ENCODE data around the gene EMILIN2.

EMILIN2 gene

DNA sequence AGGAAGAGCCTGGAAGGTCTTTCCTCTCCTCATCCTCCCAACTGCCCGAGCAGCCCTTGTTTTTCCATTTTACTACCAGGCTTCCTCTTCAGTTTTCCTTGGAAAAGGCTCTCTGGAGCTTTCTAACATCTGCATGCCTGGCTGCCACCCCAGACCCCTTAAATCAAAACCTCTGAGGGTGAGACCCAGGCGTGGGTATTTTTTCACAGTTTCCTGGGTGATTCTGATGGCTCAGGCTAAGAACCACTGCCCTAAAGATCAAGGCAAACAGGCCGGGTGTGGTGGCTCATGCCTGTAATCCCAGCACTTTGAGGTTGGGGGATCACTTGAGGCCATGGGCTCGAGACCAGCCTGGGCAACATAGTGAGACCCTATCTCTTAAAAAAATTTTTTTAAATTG lies 35.4 kb downstream of the EMILIN2 start:
- Histone ChIP-seq H3K9ac (ENCODE audit: low read length) (no peak overlapping the region), H3K36me3 (ENCODE audit: control insufficient read depth, insufficient read depth, low read length) (no peaks in the 10 kb centered on the region), H3K4me3 (ENCODE audit: low read length) (no peak overlapping the region), H3K9me3 (ENCODE audit: control insufficient read depth, low read length) (no peaks in the 10 kb centered on the region), H3K4me1 (ENCODE audit: control insufficient read depth, insufficient read depth, low read length) (no peaks in the 10 kb centered on the region), H3K27me3 (ENCODE audit: control insufficient read depth, insufficient read depth, low read length) (no peaks in the 10 kb centered on the region)

DNA sequence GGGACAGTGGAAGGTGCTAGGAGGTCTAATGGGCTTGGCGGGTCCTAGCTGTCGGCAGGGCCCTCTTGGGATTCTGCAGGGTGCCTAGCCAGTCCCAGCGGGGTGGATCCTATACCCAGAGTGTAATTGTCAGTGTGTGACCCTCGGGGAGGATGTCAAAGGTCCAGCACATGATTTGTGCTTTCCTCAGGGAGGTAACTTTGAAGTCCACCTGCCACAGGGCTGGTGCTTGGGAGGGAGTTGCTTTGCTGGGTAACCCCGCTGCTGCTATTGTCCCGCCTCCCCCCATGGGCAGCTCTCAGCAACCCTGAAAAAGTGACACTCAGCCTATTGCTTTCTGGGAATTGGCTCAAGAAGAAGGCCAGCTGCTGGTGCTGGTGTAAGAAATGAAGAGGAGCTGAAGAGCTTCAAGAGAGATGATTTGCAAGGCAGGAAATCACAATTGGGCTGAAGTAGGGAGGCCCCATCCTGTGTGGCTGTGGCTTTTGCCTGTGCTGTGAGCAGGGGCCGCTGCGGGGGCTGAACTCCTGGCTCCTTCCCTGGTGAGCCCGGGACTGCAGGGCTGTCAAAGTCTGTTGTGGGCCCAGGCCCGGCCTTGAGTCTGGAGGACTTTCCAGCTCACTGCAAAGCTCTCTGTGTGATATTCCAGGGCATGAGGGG lies 36.4 kb downstream of the EMILIN2 start:
- Histone ChIP-seq H3K36me3 (ENCODE audit: control insufficient read depth, insufficient read depth, low read length) (no peaks in the 10 kb centered on the region), H3K27me3 (ENCODE audit: control insufficient read depth, insufficient read depth, low read length) (no peaks in the 10 kb centered on the region), H3K4me1 (ENCODE audit: control insufficient read depth, insufficient read depth, low read length) (no peaks in the 10 kb centered on the region), H3K9ac (ENCODE audit: low read length) (no peak overlapping the region), H3K4me3 (ENCODE audit: low read length) (no peak overlapping the region), H3K9me3 (ENCODE audit: control insufficient read depth, low read length) (no peaks in the 10 kb centered on the region)

- Histone ChIP-seq H3K36me3 (ENCODE audit: control insufficient read depth, insufficient read depth, low read length) (no peaks in the 10 kb centered on the region), H3K9ac (ENCODE audit: low read length) (no peak overlapping the region), H3K4me1 (ENCODE audit: control insufficient read depth, insufficient read depth, low read length) (no peaks in the 10 kb centered on the region), H3K9me3 (ENCODE audit: control insufficient read depth, low read length) (no peaks in the 10 kb centered on the region), H3K4me3 (ENCODE audit: low read length) (no peak overlapping the region), H3K27me3 (ENCODE audit: control insufficient read depth, insufficient read depth, low read length) (no peaks in the 10 kb centered on the region)
Measured at GRCh38 chr18:2884706-2885285, 38.0 kb downstream of the EMILIN2 start.

- H3K27me3 ChIP-seq (ENCODE audit: control insufficient read depth, insufficient read depth, low read length): no peaks in the 10 kb centered on the region
- no peak overlapping the region for H3K4me3 ChIP-seq (ENCODE audit: low read length)
- no peak overlapping the region for H3K9ac ChIP-seq (ENCODE audit: low read length)
- H3K36me3 ChIP-seq (ENCODE audit: control insufficient read depth, insufficient read depth, low read length): no peaks in the 10 kb centered on the region
- H3K4me1 ChIP-seq (ENCODE audit: control insufficient read depth, insufficient read depth, low read length): no peaks in the 10 kb centered on the region
- no peaks in the 10 kb centered on the region for H3K9me3 ChIP-seq (ENCODE audit: control insufficient read depth, low read length)
Measured at GRCh38 chr18:2887470-2887869, 40.7 kb downstream of the EMILIN2 start.

DNA sequence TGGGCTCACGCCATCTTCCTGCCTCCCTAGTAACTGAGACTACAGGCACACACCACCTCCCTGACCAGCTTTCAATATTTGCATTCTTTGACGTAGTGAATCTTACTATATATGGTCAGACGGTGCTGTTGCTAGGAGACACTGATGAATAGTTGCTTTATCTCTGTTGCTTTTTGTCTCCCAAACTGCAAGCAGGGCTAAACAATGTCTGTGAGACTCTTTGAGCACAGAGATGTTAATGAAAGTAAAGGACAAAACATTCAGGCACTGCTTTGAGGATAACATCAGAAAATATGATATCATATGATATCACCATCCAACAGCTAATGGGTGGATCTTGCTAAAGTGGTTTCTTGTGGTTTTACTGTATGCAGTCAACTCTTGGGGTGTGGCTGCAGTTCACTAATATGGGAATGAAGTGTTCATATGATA lies 43.0 kb downstream of the EMILIN2 start:
- Histone ChIP-seq H3K36me3 (ENCODE audit: control insufficient read depth, insufficient read depth, low read length) (no peaks in the 10 kb centered on the region), H3K4me3 (ENCODE audit: low read length) (no peak overlapping the region), H3K27me3 (ENCODE audit: control insufficient read depth, insufficient read depth, low read length) (no peaks in the 10 kb centered on the region), H3K4me1 (ENCODE audit: control insufficient read depth, insufficient read depth, low read length) (no peaks in the 10 kb centered on the region), H3K9ac (ENCODE audit: low read length) (no peak overlapping the region), H3K9me3 (ENCODE audit: control insufficient read depth, low read length) (no peaks in the 10 kb centered on the region)

DNA sequence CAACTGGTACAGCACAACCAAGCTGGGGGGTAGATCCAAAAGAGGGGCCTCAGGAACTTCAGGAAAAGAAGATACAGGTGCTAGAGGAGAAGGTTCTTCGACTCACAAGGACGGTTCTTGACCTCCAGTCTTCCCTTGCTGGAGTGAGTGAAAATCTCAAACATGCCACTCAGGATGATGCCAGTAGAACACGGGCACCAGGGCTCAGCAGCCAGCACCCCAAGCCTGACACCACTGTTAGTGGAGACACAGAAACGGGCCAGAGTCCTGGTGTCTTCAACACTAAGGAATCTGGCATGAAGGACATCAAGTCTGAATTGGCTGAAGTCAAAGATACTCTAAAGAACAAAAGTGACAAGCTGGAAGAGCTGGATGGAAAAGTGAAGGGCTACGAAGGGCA lies 43.8 kb downstream of the EMILIN2 start:
- Histone ChIP-seq H3K9ac (ENCODE audit: low read length) (no peak overlapping the region), H3K4me1 (ENCODE audit: control insufficient read depth, insufficient read depth, low read length) (no peaks in the 10 kb centered on the region), H3K36me3 (ENCODE audit: control insufficient read depth, insufficient read depth, low read length) (no peaks in the 10 kb centered on the region), H3K4me3 (ENCODE audit: low read length) (no peak overlapping the region), H3K27me3 (ENCODE audit: control insufficient read depth, insufficient read depth, low read length) (no peaks in the 10 kb centered on the region), H3K9me3 (ENCODE audit: control insufficient read depth, low read length) (no peaks in the 10 kb centered on the region)

GRCh38 chr18:2891526-2892431 lies 45.0 kb downstream of the EMILIN2 start:
- Histone ChIP-seq H3K4me1 (ENCODE audit: control insufficient read depth, insufficient read depth, low read length) (no peaks in the 10 kb centered on the region), H3K9me3 (ENCODE audit: control insufficient read depth, low read length) (no peaks in the 10 kb centered on the region), H3K27me3 (ENCODE audit: control insufficient read depth, insufficient read depth, low read length) (no peaks in the 10 kb centered on the region), H3K9ac (ENCODE audit: low read length) (no peak overlapping the region), H3K36me3 (ENCODE audit: control insufficient read depth, insufficient read depth, low read length) (no peaks in the 10 kb centered on the region), H3K4me3 (ENCODE audit: low read length) (no peak overlapping the region)

DNA sequence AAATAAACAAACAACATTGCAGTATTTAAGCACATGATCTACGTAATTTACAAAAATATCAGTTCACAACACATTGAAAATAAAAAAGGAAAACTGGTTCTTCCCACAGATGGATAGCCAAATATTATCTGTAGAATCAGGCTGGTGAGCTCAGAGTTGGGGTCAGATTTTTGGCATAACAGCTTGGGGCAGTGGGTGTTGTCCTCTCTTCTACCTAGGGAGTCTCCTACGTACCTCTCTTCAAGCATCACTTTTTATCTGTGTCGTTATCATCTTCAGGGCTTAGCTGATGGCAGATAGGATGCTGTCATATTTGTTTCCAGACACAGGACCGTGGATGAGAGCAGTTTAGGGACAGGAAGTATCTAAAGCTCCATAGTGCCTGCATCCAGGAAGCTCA lies 46.2 kb downstream of the EMILIN2 start:
- no peak overlapping the region for H3K4me3 ChIP-seq (ENCODE audit: low read length)
- H3K36me3 ChIP-seq (ENCODE audit: control insufficient read depth, insufficient read depth, low read length): no peaks in the 10 kb centered on the region
- no peaks in the 10 kb centered on the region for H3K27me3 ChIP-seq (ENCODE audit: control insufficient read depth, insufficient read depth, low read length)
- no peak overlapping the region for H3K9ac ChIP-seq (ENCODE audit: low read length)
- H3K9me3 ChIP-seq (ENCODE audit: control insufficient read depth, low read length): no peaks in the 10 kb centered on the region
- H3K4me1 ChIP-seq (ENCODE audit: control insufficient read depth, insufficient read depth, low read length): no peaks in the 10 kb centered on the region

GRCh38 chr18:2893676-2894075 lies 46.9 kb downstream of the EMILIN2 start:
- Histone ChIP-seq H3K27me3 (ENCODE audit: control insufficient read depth, insufficient read depth, low read length) (no peaks in the 10 kb centered on the region), H3K36me3 (ENCODE audit: control insufficient read depth, insufficient read depth, low read length) (no peaks in the 10 kb centered on the region), H3K9ac (ENCODE audit: low read length) (no peak overlapping the region), H3K4me3 (ENCODE audit: low read length) (no peak overlapping the region), H3K9me3 (ENCODE audit: control insufficient read depth, low read length) (no peaks in the 10 kb centered on the region), H3K4me1 (ENCODE audit: control insufficient read depth, insufficient read depth, low read length) (no peaks in the 10 kb centered on the region)

DNA sequence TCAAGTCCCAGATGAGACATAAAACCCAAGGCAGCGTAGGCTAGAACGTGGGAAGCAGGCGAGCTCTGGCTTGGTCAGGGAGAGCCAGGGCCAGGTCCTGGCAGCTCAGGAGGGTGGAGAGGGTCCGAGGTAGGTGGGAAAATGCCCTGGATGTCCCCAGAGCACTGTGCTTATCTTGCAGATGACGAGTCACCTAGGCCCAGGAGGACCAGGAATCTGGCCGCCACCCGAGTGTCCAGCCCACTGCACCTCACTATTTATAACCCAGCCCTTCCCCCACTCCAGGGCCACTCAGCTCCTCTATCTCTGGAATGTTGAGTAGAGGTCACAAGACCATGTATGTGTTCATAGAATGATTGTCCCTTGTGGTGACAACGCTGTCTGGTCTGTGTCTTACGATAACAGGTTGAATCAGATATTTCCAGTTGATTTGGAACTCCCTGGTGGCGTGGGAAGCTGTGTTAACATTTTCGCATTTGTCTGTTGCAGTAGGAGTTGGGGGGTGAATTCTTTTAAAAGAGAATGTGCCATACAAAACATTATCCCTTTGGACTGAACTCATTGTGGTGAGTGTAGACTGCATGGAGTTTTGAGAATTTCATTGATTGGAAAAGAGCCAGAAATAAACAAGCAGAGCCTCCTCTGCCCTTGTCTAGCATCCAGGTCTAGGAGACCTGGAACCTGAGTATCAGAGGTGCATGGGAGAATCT lies 47.5 kb downstream of the EMILIN2 start:
- Histone ChIP-seq H3K9me3 (ENCODE audit: control insufficient read depth, low read length) (no peaks in the 10 kb centered on the region), H3K4me3 (ENCODE audit: low read length) (no peak overlapping the region), H3K36me3 (ENCODE audit: control insufficient read depth, insufficient read depth, low read length) (no peaks in the 10 kb centered on the region), H3K9ac (ENCODE audit: low read length) (no peak overlapping the region), H3K27me3 (ENCODE audit: control insufficient read depth, insufficient read depth, low read length) (no peaks in the 10 kb centered on the region), H3K4me1 (ENCODE audit: control insufficient read depth, insufficient read depth, low read length) (no peaks in the 10 kb centered on the region)

GRCh38 chr18:2894841-2895370 lies 48.1 kb downstream of the EMILIN2 start:
- H3K9ac ChIP-seq (ENCODE audit: low read length): no peak overlapping the region
- no peaks in the 10 kb centered on the region for H3K4me1 ChIP-seq (ENCODE audit: control insufficient read depth, insufficient read depth, low read length)
- H3K36me3 ChIP-seq (ENCODE audit: control insufficient read depth, insufficient read depth, low read length): no peaks in the 10 kb centered on the region
- H3K27me3 ChIP-seq (ENCODE audit: control insufficient read depth, insufficient read depth, low read length): no peaks in the 10 kb centered on the region
- H3K4me3 ChIP-seq (ENCODE audit: low read length): no peak overlapping the region
- no peaks in the 10 kb centered on the region for H3K9me3 ChIP-seq (ENCODE audit: control insufficient read depth, low read length)
